Measurements from ENCODE around the gene UBE2Q2.

GRCh38 chr15:75943713-75944215 lies 100.5 kb downstream of the UBE2Q2 start:
- no peak for TF ChIP-seq POLR2A (IDR thresholded peaks at IDR 0.05)
- TF ChIP-seq, protein P1, sequence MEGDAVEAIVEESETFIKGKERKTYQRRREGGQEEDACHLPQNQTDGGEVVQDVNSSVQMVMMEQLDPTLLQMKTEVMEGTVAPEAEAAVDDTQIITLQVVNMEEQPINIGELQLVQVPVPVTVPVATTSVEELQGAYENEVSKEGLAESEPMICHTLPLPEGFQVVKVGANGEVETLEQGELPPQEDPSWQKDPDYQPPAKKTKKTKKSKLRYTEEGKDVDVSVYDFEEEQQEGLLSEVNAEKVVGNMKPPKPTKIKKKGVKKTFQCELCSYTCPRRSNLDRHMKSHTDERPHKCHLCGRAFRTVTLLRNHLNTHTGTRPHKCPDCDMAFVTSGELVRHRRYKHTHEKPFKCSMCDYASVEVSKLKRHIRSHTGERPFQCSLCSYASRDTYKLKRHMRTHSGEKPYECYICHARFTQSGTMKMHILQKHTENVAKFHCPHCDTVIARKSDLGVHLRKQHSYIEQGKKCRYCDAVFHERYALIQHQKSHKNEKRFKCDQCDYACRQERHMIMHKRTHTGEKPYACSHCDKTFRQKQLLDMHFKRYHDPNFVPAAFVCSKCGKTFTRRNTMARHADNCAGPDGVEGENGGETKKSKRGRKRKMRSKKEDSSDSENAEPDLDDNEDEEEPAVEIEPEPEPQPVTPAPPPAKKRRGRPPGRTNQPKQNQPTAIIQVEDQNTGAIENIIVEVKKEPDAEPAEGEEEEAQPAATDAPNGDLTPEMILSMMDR (IDR thresholded peaks at IDR 0.05): no peak
